ENCODE data around the gene CEP131. TPM values are rescaled to one million over a fixed set of nuclear protein-coding genes. Genes with fewer than 3 reads are reported as not detected.

CEP131 gene
- total RNA-seq, 6 experiments from 2014 or later, result 1.5 to 4.3 (median 2.1) TPM

DNA sequence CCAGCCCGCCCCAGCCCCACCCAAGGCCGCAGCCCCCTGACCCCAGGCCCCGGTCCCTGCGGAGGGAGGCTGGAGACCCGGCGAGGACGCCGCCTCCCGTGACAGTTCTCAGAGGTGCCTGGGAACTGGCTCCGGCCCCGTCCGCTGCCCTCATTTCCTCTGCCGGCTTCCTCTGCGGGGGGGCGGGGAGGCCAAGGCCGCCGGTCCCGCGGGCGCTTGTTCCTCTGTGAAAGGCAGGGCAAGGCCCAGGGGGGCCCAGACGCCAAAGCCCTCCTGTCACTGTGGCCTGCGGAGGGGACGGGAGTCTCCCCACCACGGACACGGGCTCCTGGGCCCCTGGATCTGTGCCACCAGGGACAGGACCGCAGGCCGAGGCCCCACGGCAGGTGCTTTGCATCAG, 62.5 kb downstream of the CEP131 start:
- H3K4me3 ChIP-seq, result peak overlapping the region; percentile 11 to 26 (median 16)
- ATAC-seq (peak; percentile 42 to 69 (median 63)), DNase-seq (peak in 1 of 3 donors; percentile 65)
- H3K27me3 ChIP-seq, result peaks cover 0 to 3% of the 10 kb centered on the region in 2 donors
- no peak for TF ChIP-seq POLR2A (IDR thresholded peaks at IDR 0.05)
- TF ChIP-seq, protein P1, sequence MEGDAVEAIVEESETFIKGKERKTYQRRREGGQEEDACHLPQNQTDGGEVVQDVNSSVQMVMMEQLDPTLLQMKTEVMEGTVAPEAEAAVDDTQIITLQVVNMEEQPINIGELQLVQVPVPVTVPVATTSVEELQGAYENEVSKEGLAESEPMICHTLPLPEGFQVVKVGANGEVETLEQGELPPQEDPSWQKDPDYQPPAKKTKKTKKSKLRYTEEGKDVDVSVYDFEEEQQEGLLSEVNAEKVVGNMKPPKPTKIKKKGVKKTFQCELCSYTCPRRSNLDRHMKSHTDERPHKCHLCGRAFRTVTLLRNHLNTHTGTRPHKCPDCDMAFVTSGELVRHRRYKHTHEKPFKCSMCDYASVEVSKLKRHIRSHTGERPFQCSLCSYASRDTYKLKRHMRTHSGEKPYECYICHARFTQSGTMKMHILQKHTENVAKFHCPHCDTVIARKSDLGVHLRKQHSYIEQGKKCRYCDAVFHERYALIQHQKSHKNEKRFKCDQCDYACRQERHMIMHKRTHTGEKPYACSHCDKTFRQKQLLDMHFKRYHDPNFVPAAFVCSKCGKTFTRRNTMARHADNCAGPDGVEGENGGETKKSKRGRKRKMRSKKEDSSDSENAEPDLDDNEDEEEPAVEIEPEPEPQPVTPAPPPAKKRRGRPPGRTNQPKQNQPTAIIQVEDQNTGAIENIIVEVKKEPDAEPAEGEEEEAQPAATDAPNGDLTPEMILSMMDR (IDR thresholded peaks at IDR 0.05), result no peak
- peak overlapping the region in 2 of 3 donors; percentile 33 to 38 for H3K27ac ChIP-seq
- H3K4me1 ChIP-seq, result peaks cover 0 to 6% (median 0%) of the 10 kb centered on the region in 4 donors
- no peaks in the 10 kb centered on the region for H3K9me3 ChIP-seq
- no CpG with 5 or more reads among the region's 28 CpGs for WGBS (ENCODE audit: insufficient coverage, low coverage, low lambda C conversion rate, missing lambda C conversion rate)
- no peaks in the 10 kb centered on the region for H3K36me3 ChIP-seq
- intact Hi-C loops (cut with DNase I), result no loop called here

DNA sequence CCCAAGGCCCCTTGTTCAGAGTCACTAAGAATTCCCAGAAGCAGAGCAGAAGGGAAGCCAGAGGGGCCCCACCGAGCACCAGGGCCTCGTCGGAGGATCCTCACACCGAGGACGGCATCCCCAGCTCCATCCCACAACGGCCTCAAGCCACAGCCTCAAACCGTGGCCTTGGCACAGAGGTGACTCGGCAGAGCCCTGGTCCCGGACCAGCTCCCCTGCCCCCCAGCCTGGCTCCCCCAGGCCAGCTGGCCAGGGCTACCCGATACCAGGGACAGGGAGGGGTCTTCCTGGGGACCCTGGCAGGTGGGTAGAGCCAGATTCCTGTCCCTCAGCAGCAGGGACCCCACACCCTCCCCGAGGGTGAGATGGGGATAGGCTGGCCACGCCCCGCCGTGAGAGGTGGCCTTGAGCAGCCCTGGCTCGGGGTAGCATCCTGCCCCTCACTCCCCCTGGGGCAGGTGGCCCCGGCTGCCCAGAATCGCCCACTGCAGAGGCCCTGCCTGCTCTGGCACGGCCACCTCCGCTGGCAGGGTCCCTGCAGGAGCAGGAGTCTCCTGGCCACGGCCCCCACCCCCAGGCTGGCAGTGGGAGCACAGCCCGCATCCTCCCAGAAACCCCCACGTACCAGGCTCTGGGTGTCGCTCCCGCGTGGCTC, 63.0 kb downstream of the CEP131 start:
- Histone ChIP-seq H3K4me3 (peak overlapping the region; percentile 11 to 26 (median 16)), H3K27me3 (no peaks in the 10 kb centered on the region), H3K9me3 (no peaks in the 10 kb centered on the region), H3K4me1 (peaks cover 0 to under 1% (median 0%) of the 10 kb centered on the region in 4 donors), H3K27ac (peak overlapping the region in 2 of 3 donors; percentile 33 to 38), H3K36me3 (no peaks in the 10 kb centered on the region)
- no CpG with 5 or more reads among the region's 25 CpGs for WGBS (ENCODE audit: insufficient coverage, low coverage, low lambda C conversion rate, missing lambda C conversion rate)
- ATAC-seq (peak in 1 of 4 donors; percentile 2), DNase-seq (peak in 1 of 3 donors; percentile 24)
- TF ChIP-seq, protein P1 (IDR thresholded peaks at IDR 0.05), result no peak
- no peak for TF ChIP-seq POLR2A (IDR thresholded peaks at IDR 0.05)
- intact Hi-C loops (cut with DNase I), result no loop called here

DNA sequence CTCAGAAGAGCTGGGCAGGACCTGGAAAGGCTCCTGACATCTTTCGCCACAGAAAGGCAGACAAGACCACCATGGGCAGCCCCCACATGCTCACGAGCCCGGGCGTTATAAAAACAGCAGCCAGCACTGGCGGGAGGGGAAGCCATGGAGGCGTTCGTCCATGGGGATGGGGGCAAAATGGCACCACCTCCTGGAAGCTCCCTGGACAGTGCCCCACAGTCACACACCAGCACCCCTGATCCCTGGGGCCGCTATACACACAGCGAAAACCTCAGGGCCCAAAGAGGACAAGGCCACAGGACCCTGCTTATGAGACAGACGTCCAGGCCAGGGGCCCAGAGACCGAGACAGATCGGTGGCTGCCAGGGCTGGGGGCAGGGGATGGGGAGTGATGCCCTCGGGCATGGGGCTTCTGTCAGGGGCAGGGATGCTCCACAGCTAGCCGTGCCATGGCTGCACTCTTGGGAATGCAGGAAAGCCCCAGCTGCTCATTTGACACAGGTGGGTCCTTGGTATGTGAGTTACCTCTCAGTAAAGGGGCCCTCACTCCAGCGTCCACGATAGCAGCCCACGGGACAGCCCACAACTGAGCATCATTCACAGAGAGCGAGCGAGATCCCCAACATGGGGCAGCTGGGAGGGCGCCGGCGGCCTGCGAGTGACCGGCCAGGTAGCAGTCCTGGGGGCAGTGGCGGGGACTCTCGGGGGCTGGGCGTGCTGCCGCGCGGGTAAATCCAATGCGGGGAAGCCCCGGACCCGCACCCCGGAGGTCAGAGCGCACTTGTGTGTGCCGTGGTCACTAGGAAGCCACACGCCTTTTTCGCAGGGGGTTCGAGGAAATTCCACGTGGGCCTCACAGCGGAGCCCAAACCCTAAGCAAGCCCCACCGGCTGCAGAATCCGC, 63.8 kb downstream of the CEP131 start:
- Histone ChIP-seq H3K4me1 (no peaks in the 10 kb centered on the region), H3K9me3 (no peaks in the 10 kb centered on the region), H3K4me3 (no peak overlapping the region), H3K36me3 (no peaks in the 10 kb centered on the region), H3K27me3 (no peaks in the 10 kb centered on the region), H3K27ac (no peak overlapping the region)
- intact Hi-C loops (cut with DNase I), result no loop called here
- WGBS (ENCODE audit: insufficient coverage, low coverage, low lambda C conversion rate, missing lambda C conversion rate), result 94% methylated on average over 9 of the region's 43 CpGs
- TF ChIP-seq, protein P1 (IDR thresholded peaks at IDR 0.05), result no peak
- no peak for TF ChIP-seq POLR2A (IDR thresholded peaks at IDR 0.05)
- no peak for ATAC-seq
- peak in 1 of 3 donors; percentile 18 for DNase-seq

DNA sequence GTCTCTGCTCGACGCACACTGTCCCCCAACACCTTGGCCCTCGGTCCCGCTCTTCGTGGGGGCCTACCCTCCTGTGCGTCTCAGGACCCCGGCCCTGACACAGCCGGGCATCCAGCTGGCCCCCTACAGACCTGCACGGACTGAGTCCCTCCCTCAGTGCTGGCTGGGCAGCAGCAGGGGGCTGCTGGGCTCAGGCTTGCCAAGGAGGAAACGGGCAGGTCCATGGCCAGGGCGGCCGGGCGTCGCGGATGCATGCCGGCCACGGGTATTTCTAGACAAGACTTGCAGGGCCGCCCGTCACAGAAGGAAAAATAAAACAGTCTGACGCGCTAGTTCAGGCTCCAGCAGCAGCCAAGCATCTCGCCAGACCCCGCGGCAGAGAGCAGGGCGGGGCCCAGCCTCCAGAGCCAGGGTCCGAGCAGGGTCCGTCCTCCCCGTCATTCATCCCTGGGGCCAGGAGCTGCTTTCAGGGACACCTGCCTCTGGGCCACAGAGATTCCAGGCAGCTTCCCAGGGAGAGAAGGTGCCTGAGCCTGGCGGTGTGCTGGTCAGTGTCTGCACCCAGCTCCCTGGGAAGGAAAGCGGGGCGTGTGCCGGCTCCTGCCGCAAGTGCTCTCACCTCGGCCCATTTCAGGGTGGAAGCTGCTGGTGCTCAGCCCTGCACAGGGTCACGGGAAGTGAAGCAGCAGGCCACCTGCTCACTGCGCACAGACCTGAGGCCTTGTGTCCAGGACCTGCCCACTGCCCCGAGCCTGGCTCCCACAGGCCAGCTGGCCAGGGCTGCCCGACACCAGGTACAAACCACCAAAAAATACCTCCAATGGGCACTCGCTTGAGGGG, 64.7 kb downstream of the CEP131 start:
- Histone ChIP-seq H3K4me3 (no peak overlapping the region), H3K27me3 (no peaks in the 10 kb centered on the region), H3K4me1 (no peaks in the 10 kb centered on the region), H3K36me3 (no peaks in the 10 kb centered on the region), H3K27ac (no peak overlapping the region), H3K9me3 (no peaks in the 10 kb centered on the region)
- no peak for TF ChIP-seq POLR2A (IDR thresholded peaks at IDR 0.05)
- TF ChIP-seq, protein P1 (IDR thresholded peaks at IDR 0.05), result no peak
- no CpG with 5 or more reads among the region's 39 CpGs for WGBS (ENCODE audit: insufficient coverage, low coverage, low lambda C conversion rate, missing lambda C conversion rate)
- intact Hi-C loops (cut with DNase I), result no loop called here
- ATAC-seq (no peak), DNase-seq (no peak)
